Peyer's patch (tissue), 4 donors: ENCODE data around the gene ZBTB2.

ENCODE experiments used
- CTCF ChIP-seq, 6 experiments: fragments of 450-650 bp in 4 of 6; fragments of 200-600 bp in 2 of 6; sonication (generic) in 1 of 6; IDR thresholded peaks; one replicate each; pipeline ENCODE4 v1.5.1; 2017 to 2019; ENCODE audit warnings: antibody characterized with exemption in 6 of 6, mild to moderate bottlenecking in 3 of 6, moderate library complexity in 1 of 6
- POLR2A ChIP-seq, 2 donors: fragments of 450-650 bp; IDR thresholded peaks; one replicate each; pipeline ENCODE4 v1.5.1; 2017; ENCODE audit warnings: antibody characterized with exemption in 2 of 2, mild to moderate bottlenecking in 2 of 2, moderate library complexity in 2 of 2

DNA sequence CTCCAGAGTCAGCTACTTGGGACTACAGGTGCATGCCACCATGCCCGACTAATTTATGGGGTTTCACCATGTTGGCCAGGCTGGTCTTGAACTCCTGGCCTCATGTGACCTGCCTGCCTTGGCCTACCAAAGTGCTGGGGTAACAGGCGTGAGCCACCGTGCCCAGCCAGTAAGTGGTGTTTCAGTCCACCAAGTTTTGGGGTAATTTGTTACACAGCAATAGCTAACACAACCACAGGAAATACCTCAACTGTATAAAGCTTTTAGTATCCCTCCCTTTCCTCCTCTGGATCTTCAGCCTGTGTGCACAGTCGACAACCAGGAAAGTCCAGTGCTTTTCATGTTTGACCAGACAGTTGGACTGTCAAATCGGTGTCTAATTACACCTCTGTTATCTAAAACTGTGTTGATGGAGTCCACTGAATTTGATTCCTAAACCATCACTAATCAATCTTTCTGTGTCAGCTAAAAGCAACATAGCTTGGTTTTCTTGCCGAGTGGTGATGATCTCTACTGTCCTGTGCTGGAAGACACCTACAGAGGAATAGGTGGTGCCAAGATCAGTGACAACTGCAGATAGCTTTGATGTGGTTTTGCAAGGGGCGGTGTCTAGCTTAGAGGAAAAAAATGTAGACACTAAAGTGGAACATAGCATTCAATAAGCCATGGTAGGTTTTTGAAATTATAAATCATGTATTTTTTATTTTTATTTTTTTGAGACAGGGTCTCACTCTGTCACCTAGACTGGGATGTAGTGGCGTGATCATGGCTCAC lies 22.2 kb upstream of the ZBTB2 start:
- TF ChIP-seq CTCF (IDR thresholded peaks at IDR 0.05) = no peak
- no peak for TF ChIP-seq POLR2A (IDR thresholded peaks at IDR 0.05)
